Body of pancreas (tissue), 4 donors: ENCODE results near the gene DENND5B. TPM values are rescaled to one million over a fixed set of nuclear protein-coding genes. Genes with fewer than 3 reads are reported as not detected.

Source experiments
- ATAC-seq: fragments of 150-250 bp; one replicate; pipeline ENCODE4 v1.9.1; 2016
- DNase-seq, 4 donors: peaks; one replicate each; pipeline ENCODE4 v3.0.0-alpha.2; 2019
- H3K27ac ChIP-seq, 4 donors: fragments of 200-600 bp; sonication (generic); 1 replicate in 3 of 4; 2 replicates in 1 of 4; pipeline versions ENCODE4 v1.5.1 to v1.6.1; 2016 to 2019; ENCODE audit warnings: mild to moderate bottlenecking in 1 of 4, mixed read lengths in 1 of 4, moderate library complexity in 1 of 4
- H3K27me3 ChIP-seq, 2 donors: fragments of 200-600 bp; sonication (generic); one replicate each; pipeline ENCODE4 v1.6.0; 2016; ENCODE audit warnings: mild to moderate bottlenecking in 1 of 2
- H3K36me3 ChIP-seq, 2 donors: fragments of 200-600 bp; sonication (generic); replicated peaks in 1 of 2; 2 replicates each; pipeline ENCODE4 v1.5.1; 2016; ENCODE audit warnings: low read depth in 2 of 2; ENCODE audit not compliant: insufficient read depth in 1 of 2
- H3K4me1 ChIP-seq: fragments of 200-600 bp; sonication (generic); one replicate; pipeline ENCODE4 v1.6.0; 2016
- H3K4me3 ChIP-seq, 2 donors: fragments of 200-600 bp; sonication (generic); 1 replicate in 1 of 2; 2 replicates in 1 of 2; pipeline ENCODE4 v1.5.1; 2016 to 2019
- H3K9me3 ChIP-seq, 3 donors: fragments of 200-600 bp; sonication (generic); 1 replicate in 2 of 3; 2 replicates in 1 of 3; pipeline ENCODE4 v1.5.1; 2016
- CTCF ChIP-seq, 7 experiments: fragments of 450-650 bp in 4 of 7; fragments of 200-600 bp in 3 of 7; sonication (generic) in 3 of 7; IDR thresholded peaks; one replicate each; pipeline ENCODE4 v1.5.1; 2016 to 2019; ENCODE audit warnings: antibody characterized with exemption in 7 of 7
- POLR2A ChIP-seq, 3 donors: fragments of 450-650 bp; IDR thresholded peaks; one replicate each; pipeline ENCODE4 v1.6.1; 2016; ENCODE audit warnings: antibody characterized with exemption in 3 of 3, mild to moderate bottlenecking in 2 of 3
- WGBS, 2 donors: methylation state at CpG; one replicate each; pipeline ENCODE4 v1.1.5; 2017; 5-methylcytosine and 5-hydroxymethylcytosine counted together
- intact Hi-C: fragments of 100-400 bp; cut with DNase I; formaldehyde crosslinking; loops from one replicate; pipeline ENCODE4 v1.15.1; 2023
- total RNA-seq, 2 donors: library from RNA; depleted of rRNA; stranded (reverse); fragments of >200 nt; gene quantifications; one replicate each; pipeline ENCODE4 v1.1.0, GENCODE V29; 2016

Gene DENND5B
- total RNA-seq: 10 to 100 TPM in 1 of 2 donors, 1 to 10 TPM in 1; 8.8 to 32.0 TPM

DNA sequence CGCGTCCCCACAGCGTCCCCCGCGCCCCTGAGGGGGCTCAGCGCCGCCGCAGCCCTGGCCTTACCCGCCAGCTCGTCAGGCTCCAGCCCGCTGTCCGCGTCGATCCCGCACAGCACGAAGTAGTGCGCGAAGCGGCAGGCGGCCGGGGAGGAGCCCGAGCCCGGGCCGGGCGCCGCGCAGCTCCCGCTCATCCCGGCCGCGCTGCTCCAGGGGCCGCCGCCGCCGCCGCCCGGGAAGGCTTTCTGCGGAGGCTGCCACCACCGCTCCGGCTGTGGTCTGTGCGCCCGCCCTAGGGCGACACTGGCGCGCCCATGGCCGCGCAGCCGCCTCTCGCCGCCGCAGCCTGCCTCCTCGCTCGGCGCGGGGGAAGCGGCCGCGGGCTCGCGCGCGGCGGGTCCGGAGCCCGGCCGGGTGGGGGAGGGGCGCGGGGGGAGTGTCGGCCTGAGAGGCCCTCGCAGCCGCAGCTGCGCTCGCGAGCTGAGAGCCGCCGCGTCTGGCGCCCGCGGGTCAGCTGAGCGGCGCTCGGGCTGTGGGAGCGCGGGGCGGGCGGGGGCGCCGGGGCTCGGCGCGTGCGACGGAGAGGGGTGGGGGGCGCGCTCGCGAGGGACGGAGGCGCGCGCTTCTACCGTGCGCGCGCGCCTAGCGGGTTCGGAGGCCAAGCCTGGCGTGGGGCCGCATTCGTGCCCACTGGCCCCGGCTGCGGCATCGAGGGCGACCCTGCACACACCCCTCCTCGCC is at the start of gene DENND5B:
Gene DENND5B, minus strand, starts transcription at position 495 of the 738 bp plus-strand sequence. Its CDS starts 304 bp downstream, at position 191.
- Histone ChIP-seq H3K27me3 (no peaks in the 10 kb centered on the region), H3K27ac (peak within 1 kb of the TSS; percentile 72 to 98 (median 96)), H3K4me1 (peaks cover 29% of the 10 kb centered on the region), H3K9me3 (no peaks in the 10 kb centered on the region), H3K36me3 (no peaks in the 10 kb centered on the region), H3K4me3 (peak within 1 kb of the TSS; percentile 32 to 89)
- TF ChIP-seq POLR2A (IDR thresholded peaks at IDR 0.05) (no peak), CTCF (IDR thresholded peaks at IDR 0.05) (peak in 1 of 7 experiments; percentile 0)
- ATAC-seq (peak; percentile 78), DNase-seq (peak; percentile 79 to 88 (median 80))
- intact Hi-C loops: no loop called here
- 0% methylated on average over 1 to 72 of the region's 117 CpGs for WGBS, 2 donors

- Histone ChIP-seq H3K36me3 (no peaks in the 10 kb centered on the region), H3K27ac (no peak overlapping the region), H3K27me3 (no peaks in the 10 kb centered on the region), H3K9me3 (no peaks in the 10 kb centered on the region), H3K4me3 (no peak overlapping the region), H3K4me1 (peaks cover 16% of the 10 kb centered on the region)
- ATAC-seq: no peak
- intact Hi-C loops: loop anchor here (5.0 kb wide), 1 partner anchor 232 kb away; no protein-coding TSS in a partner anchor
- TF ChIP-seq POLR2A (IDR thresholded peaks at IDR 0.05): no peak
- TF ChIP-seq CTCF (IDR thresholded peaks at IDR 0.05): no peak
- DNase-seq: no peak
- 82 to 94% methylated on average over 1 of the region's 1 CpG for WGBS, 2 donors
These were observed 43.7 kb upstream of the DENND5B start for GRCh38 chr12:31634620-31635019.

DNA sequence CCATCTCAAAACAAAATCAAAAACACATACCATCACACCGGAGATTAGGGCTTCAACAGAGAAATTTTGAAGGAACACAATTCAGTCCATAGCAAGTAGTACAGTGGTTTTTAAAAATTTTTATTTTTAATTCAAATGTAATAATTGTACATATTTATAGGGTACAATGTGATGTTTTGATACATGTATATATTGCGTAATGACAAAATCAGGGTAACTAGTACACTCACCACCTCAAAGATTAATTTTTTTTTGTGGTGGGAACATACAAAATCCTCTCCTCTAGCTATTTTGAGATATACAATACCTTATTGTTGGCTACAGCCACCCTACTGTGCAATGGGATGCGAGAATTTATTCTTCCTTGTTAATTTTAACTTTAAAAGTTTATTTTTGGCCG is 42.5 kb upstream of the DENND5B start:
- ATAC-seq (no peak), DNase-seq (no peak)
- no peak overlapping the region for H3K4me3 ChIP-seq
- 76 to 83% methylated on average over 4 of the region's 4 CpGs for WGBS, 2 donors
- H3K9me3 ChIP-seq: no peaks in the 10 kb centered on the region
- H3K4me1 ChIP-seq: peaks cover 19% of the 10 kb centered on the region
- intact Hi-C loops: loop anchor here (5.0 kb wide), 1 partner anchor 231 kb away; no protein-coding TSS in a partner anchor
- H3K36me3 ChIP-seq: no peaks in the 10 kb centered on the region
- TF ChIP-seq CTCF (IDR thresholded peaks at IDR 0.05): no peak
- TF ChIP-seq POLR2A (IDR thresholded peaks at IDR 0.05): no peak
- no peaks in the 10 kb centered on the region for H3K27me3 ChIP-seq
- H3K27ac ChIP-seq: no peak overlapping the region

DNA sequence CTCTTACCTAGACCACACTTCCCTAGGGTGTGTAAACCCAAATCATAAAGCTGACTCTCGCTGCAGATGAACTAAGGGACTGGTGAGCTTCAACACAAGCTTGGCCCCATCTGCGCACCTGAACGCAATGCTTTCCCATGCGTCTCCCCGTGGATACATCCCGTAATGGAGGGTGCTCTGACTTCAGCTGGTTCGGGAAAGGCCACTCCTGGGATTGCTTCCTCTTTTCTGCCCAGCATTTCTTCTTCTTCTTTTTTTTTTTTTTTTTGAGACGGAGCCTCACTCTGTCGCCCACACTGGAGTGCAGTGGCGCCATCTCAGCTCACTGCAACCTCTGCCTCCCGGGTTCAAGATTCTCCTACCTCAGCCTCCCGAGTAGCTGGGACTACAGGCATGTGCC is 40.9 kb upstream of the DENND5B start:
- intact Hi-C loops: loop anchor here (5.0 kb wide), 1 partner anchor 230 kb away; no protein-coding TSS in a partner anchor
- TF ChIP-seq CTCF (IDR thresholded peaks at IDR 0.05) (no peak), POLR2A (IDR thresholded peaks at IDR 0.05) (no peak)
- H3K27ac ChIP-seq: no peak overlapping the region
- peaks cover 19% of the 10 kb centered on the region for H3K4me1 ChIP-seq
- H3K4me3 ChIP-seq: no peak overlapping the region
- no peaks in the 10 kb centered on the region for H3K36me3 ChIP-seq
- no peak for DNase-seq
- ATAC-seq: no peak
- no peaks in the 10 kb centered on the region for H3K27me3 ChIP-seq
- no peaks in the 10 kb centered on the region for H3K9me3 ChIP-seq
- 88 to 99% methylated on average over 12 of the region's 12 CpGs for WGBS, 2 donors
